ENCODE data around the gene TIE1. TPM values are rescaled to one million over a fixed set of nuclear protein-coding genes. Genes with fewer than 3 reads are reported as not detected.
"Not testable (repeated sequence)": the region's sequence is repeated elsewhere in the genome, so short reads cannot be mapped to it uniquely, and the experiment has no call there.

Gene TIE1
- total RNA-seq, 4 donors from 2014 or later = 47.4 to 80.7 (median 67.9) TPM

DNA sequence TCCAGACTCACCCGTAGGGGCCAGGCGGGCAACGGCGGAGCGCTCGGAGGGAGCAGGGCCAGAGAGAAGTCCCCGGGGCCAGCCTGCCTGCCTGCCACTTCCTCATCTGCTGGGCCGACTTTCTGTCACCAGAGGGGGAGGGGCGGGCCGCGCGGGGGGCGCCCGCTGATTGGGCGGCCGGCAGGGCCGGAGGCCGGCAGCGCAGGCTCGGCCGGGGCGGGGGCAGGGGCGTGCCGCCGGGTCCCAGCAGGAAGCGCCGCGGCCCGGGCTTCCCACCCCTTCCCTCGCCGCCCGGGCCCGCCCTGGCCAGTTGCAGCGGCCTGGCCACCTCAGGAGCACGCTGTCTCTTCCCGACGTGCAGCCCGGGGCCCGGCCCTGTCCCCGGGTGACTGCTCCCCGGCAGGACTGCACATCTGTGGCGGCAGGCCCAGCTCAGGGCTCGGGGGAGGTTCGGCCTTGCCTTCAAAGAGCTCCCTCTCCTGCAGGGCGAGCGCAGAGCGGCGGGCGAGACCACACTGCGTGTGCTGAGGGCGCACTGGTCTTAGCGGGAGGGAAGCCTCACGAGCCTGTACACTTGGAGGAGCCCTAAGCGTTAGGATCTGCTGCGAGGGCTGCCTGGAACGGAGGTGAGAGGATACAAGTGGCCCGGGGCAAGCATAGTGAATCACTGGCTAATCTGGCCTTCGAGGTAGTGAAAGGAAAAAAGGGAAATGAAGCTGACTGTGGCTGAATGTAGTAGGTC lies 67.3 kb downstream of the TIE1 start, which contains the start of gene ELOVL1:
ELOVL1 (minus strand) TSS at position 108 of the 742 bp plus-strand sequence. CDS start 2,402 bp downstream, outside the sequence.
- TF ChIP-seq CTCF (IDR thresholded peaks at IDR 0.05) (peak in 2 of 4 experiments; percentile 30 to 37), POLR2A (IDR thresholded peaks at IDR 0.05) (peak; percentile 67 to 77)
- Histone ChIP-seq H3K27ac (peak within 1 kb of the TSS; percentile 81 to 96), H3K27me3 (no peaks in the 10 kb centered on the region), H3K4me1 (peaks cover 7 to 10% of the 10 kb centered on the region in 2 donors), H3K9me3 (no peaks in the 10 kb centered on the region), H3K36me3 (no peaks in the 10 kb centered on the region), H3K4me3 (peak within 1 kb of the TSS; percentile 64 to 65)
- peak; percentile 87 to 90 for DNase-seq
- intact Hi-C loops (cut with DNase I; ENCODE audit: low total_unique reads) = no loop called here

DNA sequence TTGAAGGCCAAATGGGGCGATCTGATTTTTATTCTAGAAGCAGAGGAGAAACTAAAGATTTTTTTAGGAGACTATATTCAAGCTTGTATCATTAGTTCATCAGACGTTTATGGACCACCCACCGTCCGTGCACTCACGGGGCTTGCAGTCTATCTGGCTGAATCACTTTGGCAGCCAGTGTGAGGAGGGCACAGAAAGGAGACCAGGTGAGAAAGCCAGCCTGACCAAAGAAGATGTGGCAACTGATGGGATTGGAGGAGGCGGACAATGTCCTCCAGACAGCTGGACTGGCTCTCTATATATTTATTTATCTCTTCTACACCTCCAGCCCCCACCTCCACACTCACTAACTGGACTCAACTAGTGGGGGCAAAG lies 67.9 kb downstream of the TIE1 start:
- Histone ChIP-seq H3K27ac (peak overlapping the region; percentile 81 to 96), H3K36me3 (no peaks in the 10 kb centered on the region), H3K27me3 (no peaks in the 10 kb centered on the region), H3K4me1 (peaks cover 7 to 10% of the 10 kb centered on the region in 2 donors), H3K4me3 (peak overlapping the region; percentile 64 to 65), H3K9me3 (no peaks in the 10 kb centered on the region)
- DNase-seq = no peak
- TF ChIP-seq CTCF (IDR thresholded peaks at IDR 0.05) (no peak), POLR2A (IDR thresholded peaks at IDR 0.05) (no peak)
- intact Hi-C loops (cut with DNase I; ENCODE audit: low total_unique reads) = no loop called here

DNA sequence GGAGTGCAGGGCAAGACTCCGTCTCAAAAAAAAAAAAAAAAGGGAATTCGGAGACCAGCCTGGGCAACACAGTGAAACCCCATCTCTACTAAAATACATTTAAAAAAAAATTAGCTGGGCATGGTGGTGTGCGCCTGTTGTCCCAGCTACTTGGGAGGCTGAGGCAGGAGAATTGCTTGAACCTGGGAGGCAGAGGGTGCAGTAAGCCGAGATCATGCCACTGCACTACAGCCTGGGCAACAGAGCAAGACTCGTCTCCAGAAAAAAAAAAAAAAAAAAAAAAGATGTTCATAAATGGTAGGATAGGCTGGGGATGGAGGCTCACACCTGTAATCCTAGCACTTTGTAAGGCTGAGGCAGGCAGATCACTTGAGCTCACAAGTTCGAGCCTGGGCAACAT lies 69.0 kb downstream of the TIE1 start:
- H3K4me1 ChIP-seq = peaks cover 7 to 10% of the 10 kb centered on the region in 2 donors
- DNase-seq; H3K27ac ChIP-seq; intact Hi-C loops (cut with DNase I; ENCODE audit: low total_unique reads); H3K9me3 ChIP-seq; H3K27me3 ChIP-seq; H3K4me3 ChIP-seq; H3K36me3 ChIP-seq: not testable (repeated sequence)

GRCh38 chr1:43370564-43370963 lies 69.8 kb downstream of the TIE1 start:
- H3K4me3 ChIP-seq = no peak overlapping the region
- peaks cover 7 to 10% of the 10 kb centered on the region in 2 donors for H3K4me1 ChIP-seq
- TF ChIP-seq CTCF (IDR thresholded peaks at IDR 0.05) = no peak
- no peak for TF ChIP-seq POLR2A (IDR thresholded peaks at IDR 0.05)
- no peaks in the 10 kb centered on the region for H3K9me3 ChIP-seq
- H3K27ac ChIP-seq = no peak overlapping the region
- no peaks in the 10 kb centered on the region for H3K27me3 ChIP-seq
- H3K36me3 ChIP-seq = no peaks in the 10 kb centered on the region
- intact Hi-C loops (cut with DNase I; ENCODE audit: low total_unique reads) = no loop called here
- DNase-seq = no peak

- H3K4me1 ChIP-seq = peaks cover 2 to 7% of the 10 kb centered on the region in 2 donors
- no peak overlapping the region for H3K27ac ChIP-seq
- no peak for DNase-seq
- intact Hi-C loops (cut with DNase I; ENCODE audit: low total_unique reads) = no loop called here
- no peak for TF ChIP-seq POLR2A (IDR thresholded peaks at IDR 0.05)
- no peak for TF ChIP-seq CTCF (IDR thresholded peaks at IDR 0.05)
- no peaks in the 10 kb centered on the region for H3K36me3 ChIP-seq
- H3K27me3 ChIP-seq = no peaks in the 10 kb centered on the region
- H3K9me3 ChIP-seq = no peaks in the 10 kb centered on the region
- H3K4me3 ChIP-seq = no peak overlapping the region
Measured at GRCh38 chr1:43372172-43372571, 71.4 kb downstream of the TIE1 start.

Small RNA genes lying within 50 kb of the gene (microRNA-seq; reads per million reads assigned to microRNA genes)
- gene MIR6734 (ENCODE audit: borderline microRNAs expressed, borderline replicate concordance) = 2.0 reads per million

Other genes with a start within 250 kb of the TIE1 start
- 10 to 100 TPM; 15.4 to 42.4 (median 29.6) TPM for gene EBNA1BP2, start 128.7 kb upstream of the TIE1 start, total RNA-seq
- gene CFAP57, start 128.7 kb upstream of the TIE1 start, total RNA-seq = 1 to 10 TPM in 3 of 4 donors, under 1 TPM in 1; 0.40 to 5.6 (median 1.8) TPM
- 1 to 10 TPM in 1 of 4 donors, under 1 TPM in 1, not detected in 2; 0.55 to 3.6 TPM for gene TMEM125, start 31.0 kb upstream of the TIE1 start, total RNA-seq
- under 1 TPM in 1 of 4 donors, not detected in 3; 0.62 TPM for gene C1orf210, start 15.4 kb upstream of the TIE1 start, total RNA-seq
- 1 to 10 TPM in 1 of 4 donors, not detected in 3; 1.3 TPM for gene MPL, start 36.8 kb downstream of the TIE1 start, total RNA-seq
- 10 to 100 TPM in 1 of 4 donors, 1 to 10 TPM in 1, not detected in 2; 1.3 to 20.3 TPM for gene CDC20, start 58.0 kb downstream of the TIE1 start, total RNA-seq
- 10 to 100 TPM in 3 of 4 donors, 1 to 10 TPM in 1; 7.9 to 62.8 (median 34.9) TPM for gene ELOVL1, start 67.0 kb downstream of the TIE1 start, total RNA-seq
- gene MED8, start 88.8 kb downstream of the TIE1 start, total RNA-seq = 10 to 100 TPM; 19.4 to 33.9 (median 28.5) TPM
- 100 to 1,000 TPM in 1 of 4 donors, 10 to 100 TPM in 3; 15.6 to 128 (median 31.0) TPM for gene SZT2, start 88.9 kb downstream of the TIE1 start, total RNA-seq
- gene HYI, start 152.9 kb downstream of the TIE1 start, total RNA-seq = 10 to 100 TPM; 34.8 to 84.7 (median 70.5) TPM
- gene PTPRF, start 229.9 kb downstream of the TIE1 start, total RNA-seq = 100 to 1,000 TPM in 2 of 4 donors, 10 to 100 TPM in 2; 24.7 to 172 (median 124) TPM

Data from uterus (tissue), 4 donors.